WTC11 (cell line): ENCODE measurements around the gene YLPM1. TPM values are rescaled to one million over a fixed set of nuclear protein-coding genes. Genes with fewer than 3 reads are reported as not detected.

Experiments
- CREM ChIP-seq: sonication (generic); formaldehyde crosslinking; IDR thresholded peaks from 2 replicates; pipeline ENCODE4 v1.8.1; 2022; ENCODE audit warnings: mild to moderate bottlenecking, missing genetic modification reagents, moderate library complexity
- ELF4 ChIP-seq: sonication (generic); formaldehyde crosslinking; IDR thresholded peaks from 2 replicates; pipeline ENCODE4 v1.8.1; 2022; ENCODE audit warnings: low read depth, mild to moderate bottlenecking, moderate library complexity, missing genetic modification reagents
- EMX1 ChIP-seq: fragments of 250-450 bp; sonication (Bioruptor Pico); IDR thresholded peaks from 2 replicates; pipeline ENCODE4 v1.8.0; 2021; ENCODE audit warnings: mild to moderate bottlenecking
- ESRRA ChIP-seq: sonication (generic); formaldehyde crosslinking; IDR thresholded peaks from 2 replicates; pipeline ENCODE4 v1.8.1; 2022; ENCODE audit warnings: mild to moderate bottlenecking, missing genetic modification reagents, borderline replicate concordance
- FOXJ3 ChIP-seq: sonication (generic); formaldehyde crosslinking; IDR thresholded peaks from 2 replicates; pipeline ENCODE4 v1.9.0; 2021; ENCODE audit warnings: missing genetic modification reagents, mild to moderate bottlenecking, borderline replicate concordance
- GABPB1 ChIP-seq: sonication (generic); formaldehyde crosslinking; IDR thresholded peaks from 2 replicates; pipeline ENCODE4 v1.8.1; 2023; ENCODE audit warnings: mild to moderate bottlenecking, missing genetic modification reagents
- GRHL2 ChIP-seq: fragments of 250-450 bp; sonication (Bioruptor Pico); IDR thresholded peaks from 2 replicates; pipeline ENCODE4 v1.8.0; 2022; ENCODE audit warnings: mild to moderate bottlenecking, moderate library complexity; ENCODE audit not compliant: insufficient replicate concordance, severe bottlenecking
- GTF2I ChIP-seq: fragments of 250-450 bp; sonication (Bioruptor Pico); conservative IDR thresholded peaks from 2 replicates; pipeline ENCODE4 v1.4.0; 2021; ENCODE audit warnings: mild to moderate bottlenecking
- HMGA2 ChIP-seq: fragments of 250-450 bp; sonication (Bioruptor Pico); IDR thresholded peaks from 2 replicates; pipeline ENCODE4 v1.4.0; 2021; ENCODE audit warnings: mild to moderate bottlenecking, moderate library complexity
- MXD4 ChIP-seq: fragments of 250-450 bp; sonication (Bioruptor Pico); IDR thresholded peaks from 2 replicates; pipeline ENCODE4 v1.8.0; 2021; ENCODE audit warnings: mild to moderate bottlenecking, moderate library complexity, borderline replicate concordance
- NR2C2 ChIP-seq: sonication (generic); formaldehyde crosslinking; IDR thresholded peaks from 2 replicates; pipeline ENCODE4 v1.8.0; 2022; ENCODE audit warnings: mild to moderate bottlenecking, missing genetic modification reagents
- OVOL2 ChIP-seq: fragments of 250-450 bp; sonication (Bioruptor Pico); IDR thresholded peaks from 2 replicates; pipeline ENCODE4 v1.9.0; 2021; ENCODE audit warnings: mild to moderate bottlenecking, borderline replicate concordance
- SMAD3 ChIP-seq: sonication (generic); formaldehyde crosslinking; IDR thresholded peaks from 2 replicates; pipeline ENCODE4 v1.8.0; 2022; ENCODE audit warnings: missing genetic modification reagents, mild to moderate bottlenecking, borderline replicate concordance
- SMAD4 ChIP-seq: sonication (generic); formaldehyde crosslinking; IDR thresholded peaks from 2 replicates; pipeline ENCODE4 v1.8.0; 2022; ENCODE audit warnings: mild to moderate bottlenecking, missing genetic modification reagents
- SOX15 ChIP-seq: fragments of 250-450 bp; sonication (Bioruptor Pico); IDR thresholded peaks from 2 replicates; pipeline ENCODE4 v1.9.0; 2021; ENCODE audit warnings: mild to moderate bottlenecking
- TEAD1 ChIP-seq: sonication (generic); formaldehyde crosslinking; IDR thresholded peaks from 2 replicates; pipeline ENCODE4 v1.8.0; 2022; ENCODE audit warnings: mild to moderate bottlenecking, missing genetic modification reagents
- TEAD4 ChIP-seq: sonication (generic); formaldehyde crosslinking; IDR thresholded peaks from 2 replicates; pipeline ENCODE4 v1.8.0; 2022; ENCODE audit warnings: mild to moderate bottlenecking, missing genetic modification reagents
- ZNF121 ChIP-seq: sonication (generic); formaldehyde crosslinking; IDR thresholded peaks from 2 replicates; pipeline ENCODE4 v1.8.0; 2023; ENCODE audit warnings: missing genetic modification reagents
- ZNF232 ChIP-seq: sonication (generic); formaldehyde crosslinking; IDR thresholded peaks from 2 replicates; pipeline ENCODE4 v1.8.0; 2022; ENCODE audit warnings: mild to moderate bottlenecking, missing genetic modification reagents
- ZNF263 ChIP-seq: sonication (generic); formaldehyde crosslinking; IDR thresholded peaks from 2 replicates; pipeline ENCODE4 v1.8.1; 2022; ENCODE audit warnings: low read depth, mild to moderate bottlenecking, moderate library complexity, missing genetic modification reagents
- ZNF396 ChIP-seq: fragments of 250-450 bp; sonication (Bioruptor Pico); IDR thresholded peaks from 2 replicates; pipeline ENCODE4 v1.8.0; 2021; ENCODE audit warnings: mild to moderate bottlenecking, moderate library complexity, borderline replicate concordance
- total RNA-seq: library from RNA; stranded (reverse); gene quantifications from 3 replicates; pipeline ENCODE4 v1.2.3, GENCODE V29; 2021
- TF ChIP-seq, protein P1 (sequence below): fragments of 250-450 bp; sonication (Bioruptor Pico); IDR thresholded peaks from 2 replicates; pipeline ENCODE4 v1.9.0; 2021; ENCODE audit warnings: moderate library complexity, mild to moderate bottlenecking, inconsistent platforms, borderline replicate concordance
- TF ChIP-seq, protein P2 (sequence below): sonication (generic); formaldehyde crosslinking; IDR thresholded peaks from 2 replicates; pipeline ENCODE4 v1.8.0; 2022; ENCODE audit warnings: mild to moderate bottlenecking, missing genetic modification reagents
- TF ChIP-seq, protein P3 (sequence below): sonication (generic); formaldehyde crosslinking; IDR thresholded peaks from 2 replicates; pipeline ENCODE4 v1.8.1; 2022; ENCODE audit warnings: mild to moderate bottlenecking, moderate library complexity, missing genetic modification reagents
- TF ChIP-seq, protein P4 (sequence below): fragments of 250-450 bp; sonication (Bioruptor Pico); conservative IDR thresholded peaks from 2 replicates; pipeline ENCODE4 v1.9.0; 2021; ENCODE audit warnings: mild to moderate bottlenecking
- TF ChIP-seq, protein P5 (sequence below): fragments of 250-450 bp; sonication (Bioruptor Pico); IDR thresholded peaks from 2 replicates; pipeline ENCODE4 v1.9.0; 2021; ENCODE audit warnings: mild to moderate bottlenecking, borderline replicate concordance
- TF ChIP-seq, protein P6 (sequence below): sonication (generic); formaldehyde crosslinking; IDR thresholded peaks from 2 replicates; pipeline ENCODE4 v1.8.0; 2022; ENCODE audit warnings: mild to moderate bottlenecking, missing genetic modification reagents
- TF ChIP-seq, protein P7 (sequence below): sonication (generic); formaldehyde crosslinking; IDR thresholded peaks from 2 replicates; pipeline ENCODE4 v1.8.1; 2022; ENCODE audit warnings: low read depth, mild to moderate bottlenecking, moderate library complexity, missing genetic modification reagents, borderline replicate concordance
- TF ChIP-seq, protein P8 (sequence below): sonication (generic); formaldehyde crosslinking; IDR thresholded peaks from 2 replicates; pipeline ENCODE4 v1.8.0; 2022; ENCODE audit warnings: mild to moderate bottlenecking, missing genetic modification reagents

Gene YLPM1
- total RNA-seq, 1 experiment from 2014 or later, result 66.6 TPM

DNA sequence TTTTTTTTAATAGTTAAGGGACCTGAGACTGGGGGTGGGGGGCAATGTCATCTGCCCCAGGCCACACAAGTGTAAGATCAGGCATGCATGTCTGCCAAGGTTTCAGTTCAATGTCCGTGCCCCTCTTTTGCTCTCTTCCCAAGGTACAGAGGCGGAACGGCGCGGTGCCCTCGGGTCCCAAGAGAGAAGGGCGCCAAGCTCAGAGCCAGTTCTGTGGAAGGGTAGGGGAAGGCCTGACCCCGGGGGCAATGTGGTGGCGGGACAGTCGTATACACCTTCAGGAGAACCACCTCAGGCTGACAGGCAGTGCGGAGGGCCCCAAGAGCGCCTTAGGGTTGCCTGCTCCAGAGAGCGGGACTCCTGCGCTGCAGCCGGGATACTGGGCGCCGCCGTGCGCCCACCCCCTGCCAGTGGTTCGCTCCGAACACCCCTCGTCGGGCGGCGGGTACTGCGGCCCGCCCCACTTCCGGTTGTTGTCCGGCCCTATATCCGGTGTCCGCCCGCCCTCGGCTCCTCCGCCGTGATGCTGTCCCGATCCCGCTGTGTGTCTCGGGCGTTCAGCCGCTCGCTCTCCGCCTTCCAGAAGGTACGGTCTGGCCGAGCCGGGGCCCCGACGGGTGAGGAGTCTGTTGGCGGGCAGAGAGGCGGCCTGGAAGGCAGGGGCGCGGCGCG, 118.5 kb downstream of the YLPM1 start, which contains the start of gene DLST (continued):
- TF ChIP-seq, protein P1, sequence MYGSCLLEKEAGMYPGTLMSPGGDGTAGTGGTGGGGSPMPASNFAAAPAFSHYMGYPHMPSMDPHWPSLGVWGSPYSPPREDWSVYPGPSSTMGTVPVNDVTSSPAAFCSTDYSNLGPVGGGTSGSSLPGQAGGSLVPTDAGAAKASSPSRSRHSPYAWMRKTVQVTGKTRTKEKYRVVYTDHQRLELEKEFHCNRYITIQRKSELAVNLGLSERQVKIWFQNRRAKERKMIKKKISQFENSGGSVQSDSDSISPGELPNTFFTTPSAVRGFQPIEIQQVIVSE, result no peak
- no peak for TF ChIP-seq GTF2I (CRISPR knock-in tag)
- TF ChIP-seq ZNF121 (CRISPR knock-in tag), result no peak
- no peak for TF ChIP-seq SOX15 (CRISPR knock-in tag)
- TF ChIP-seq, protein P2, sequence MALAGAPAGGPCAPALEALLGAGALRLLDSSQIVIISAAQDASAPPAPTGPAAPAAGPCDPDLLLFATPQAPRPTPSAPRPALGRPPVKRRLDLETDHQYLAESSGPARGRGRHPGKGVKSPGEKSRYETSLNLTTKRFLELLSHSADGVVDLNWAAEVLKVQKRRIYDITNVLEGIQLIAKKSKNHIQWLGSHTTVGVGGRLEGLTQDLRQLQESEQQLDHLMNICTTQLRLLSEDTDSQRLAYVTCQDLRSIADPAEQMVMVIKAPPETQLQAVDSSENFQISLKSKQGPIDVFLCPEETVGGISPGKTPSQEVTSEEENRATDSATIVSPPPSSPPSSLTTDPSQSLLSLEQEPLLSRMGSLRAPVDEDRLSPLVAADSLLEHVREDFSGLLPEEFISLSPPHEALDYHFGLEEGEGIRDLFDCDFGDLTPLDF (CRISPR knock-in tag), result no peak
- TF ChIP-seq ZNF396 (CRISPR knock-in tag), result no peak
- no peak for TF ChIP-seq MXD4 (CRISPR knock-in tag)
- TF ChIP-seq SMAD4, result no peak
- TF ChIP-seq, protein P3, sequence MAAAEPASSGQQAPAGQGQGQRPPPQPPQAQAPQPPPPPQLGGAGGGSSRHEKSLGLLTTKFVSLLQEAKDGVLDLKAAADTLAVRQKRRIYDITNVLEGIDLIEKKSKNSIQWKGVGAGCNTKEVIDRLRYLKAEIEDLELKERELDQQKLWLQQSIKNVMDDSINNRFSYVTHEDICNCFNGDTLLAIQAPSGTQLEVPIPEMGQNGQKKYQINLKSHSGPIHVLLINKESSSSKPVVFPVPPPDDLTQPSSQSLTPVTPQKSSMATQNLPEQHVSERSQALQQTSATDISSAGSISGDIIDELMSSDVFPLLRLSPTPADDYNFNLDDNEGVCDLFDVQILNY (CRISPR knock-in tag), result no peak
- no peak for TF ChIP-seq NR2C2 (CRISPR knock-in tag)
- TF ChIP-seq, protein P4, sequence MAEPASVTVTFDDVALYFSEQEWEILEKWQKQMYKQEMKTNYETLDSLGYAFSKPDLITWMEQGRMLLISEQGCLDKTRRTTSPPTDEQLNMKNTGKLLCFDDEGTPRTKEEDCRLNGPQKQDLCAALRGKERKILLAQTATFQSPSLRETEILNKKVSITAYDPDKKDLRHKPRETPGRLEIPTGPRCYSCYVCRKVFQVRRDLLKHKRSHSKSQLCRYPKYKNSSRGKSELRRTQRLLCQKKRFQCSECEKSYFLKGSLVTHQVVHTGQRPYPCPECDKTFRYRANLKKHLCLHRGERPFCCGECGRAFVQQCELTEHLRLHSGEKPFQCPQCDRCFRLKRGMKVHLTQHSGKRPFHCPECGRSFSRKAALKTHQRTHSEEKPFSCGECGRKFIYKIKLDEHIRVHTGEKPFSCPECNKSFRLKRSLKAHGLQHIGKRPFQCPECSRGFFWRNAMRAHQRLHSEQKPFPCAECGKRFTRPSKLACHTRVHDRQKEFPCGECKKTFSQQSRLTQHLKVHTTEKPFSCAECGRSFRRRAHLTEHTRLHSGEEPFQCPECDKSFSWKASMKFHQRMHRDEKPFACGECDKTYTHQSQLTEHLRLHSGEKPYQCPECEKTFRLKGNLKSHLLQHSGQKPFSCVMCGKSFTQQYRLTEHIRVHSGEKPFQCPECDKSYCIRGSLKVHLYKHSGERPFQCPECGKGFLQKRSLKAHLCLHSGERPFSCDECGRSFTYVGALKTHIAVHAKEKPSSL (CRISPR knock-in tag), result no peak
- no peak for TF ChIP-seq EMX1 (CRISPR knock-in tag)
- no peak for TF ChIP-seq HMGA2 (CRISPR knock-in tag)
- TF ChIP-seq GRHL2 (CRISPR knock-in tag), result no peak
- peak; percentile 73 for TF ChIP-seq ZNF232 (CRISPR knock-in tag)
- TF ChIP-seq, protein P5, sequence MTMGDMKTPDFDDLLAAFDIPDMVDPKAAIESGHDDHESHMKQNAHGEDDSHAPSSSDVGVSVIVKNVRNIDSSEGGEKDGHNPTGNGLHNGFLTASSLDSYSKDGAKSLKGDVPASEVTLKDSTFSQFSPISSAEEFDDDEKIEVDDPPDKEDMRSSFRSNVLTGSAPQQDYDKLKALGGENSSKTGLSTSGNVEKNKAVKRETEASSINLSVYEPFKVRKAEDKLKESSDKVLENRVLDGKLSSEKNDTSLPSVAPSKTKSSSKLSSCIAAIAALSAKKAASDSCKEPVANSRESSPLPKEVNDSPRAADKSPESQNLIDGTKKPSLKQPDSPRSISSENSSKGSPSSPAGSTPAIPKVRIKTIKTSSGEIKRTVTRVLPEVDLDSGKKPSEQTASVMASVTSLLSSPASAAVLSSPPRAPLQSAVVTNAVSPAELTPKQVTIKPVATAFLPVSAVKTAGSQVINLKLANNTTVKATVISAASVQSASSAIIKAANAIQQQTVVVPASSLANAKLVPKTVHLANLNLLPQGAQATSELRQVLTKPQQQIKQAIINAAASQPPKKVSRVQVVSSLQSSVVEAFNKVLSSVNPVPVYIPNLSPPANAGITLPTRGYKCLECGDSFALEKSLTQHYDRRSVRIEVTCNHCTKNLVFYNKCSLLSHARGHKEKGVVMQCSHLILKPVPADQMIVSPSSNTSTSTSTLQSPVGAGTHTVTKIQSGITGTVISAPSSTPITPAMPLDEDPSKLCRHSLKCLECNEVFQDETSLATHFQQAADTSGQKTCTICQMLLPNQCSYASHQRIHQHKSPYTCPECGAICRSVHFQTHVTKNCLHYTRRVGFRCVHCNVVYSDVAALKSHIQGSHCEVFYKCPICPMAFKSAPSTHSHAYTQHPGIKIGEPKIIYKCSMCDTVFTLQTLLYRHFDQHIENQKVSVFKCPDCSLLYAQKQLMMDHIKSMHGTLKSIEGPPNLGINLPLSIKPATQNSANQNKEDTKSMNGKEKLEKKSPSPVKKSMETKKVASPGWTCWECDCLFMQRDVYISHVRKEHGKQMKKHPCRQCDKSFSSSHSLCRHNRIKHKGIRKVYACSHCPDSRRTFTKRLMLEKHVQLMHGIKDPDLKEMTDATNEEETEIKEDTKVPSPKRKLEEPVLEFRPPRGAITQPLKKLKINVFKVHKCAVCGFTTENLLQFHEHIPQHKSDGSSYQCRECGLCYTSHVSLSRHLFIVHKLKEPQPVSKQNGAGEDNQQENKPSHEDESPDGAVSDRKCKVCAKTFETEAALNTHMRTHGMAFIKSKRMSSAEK (CRISPR knock-in tag), result no peak
- TF ChIP-seq ELF4 (CRISPR knock-in tag), result no peak
- 0 out of 2 replicates have a peak, but pooled peaks have one; percentile 51 for TF ChIP-seq ZNF263 (CRISPR knock-in tag)
- TF ChIP-seq, protein P6, sequence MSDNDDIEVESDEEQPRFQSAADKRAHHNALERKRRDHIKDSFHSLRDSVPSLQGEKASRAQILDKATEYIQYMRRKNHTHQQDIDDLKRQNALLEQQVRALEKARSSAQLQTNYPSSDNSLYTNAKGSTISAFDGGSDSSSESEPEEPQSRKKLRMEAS (CRISPR knock-in tag), result no peak
- TF ChIP-seq, protein P7, sequence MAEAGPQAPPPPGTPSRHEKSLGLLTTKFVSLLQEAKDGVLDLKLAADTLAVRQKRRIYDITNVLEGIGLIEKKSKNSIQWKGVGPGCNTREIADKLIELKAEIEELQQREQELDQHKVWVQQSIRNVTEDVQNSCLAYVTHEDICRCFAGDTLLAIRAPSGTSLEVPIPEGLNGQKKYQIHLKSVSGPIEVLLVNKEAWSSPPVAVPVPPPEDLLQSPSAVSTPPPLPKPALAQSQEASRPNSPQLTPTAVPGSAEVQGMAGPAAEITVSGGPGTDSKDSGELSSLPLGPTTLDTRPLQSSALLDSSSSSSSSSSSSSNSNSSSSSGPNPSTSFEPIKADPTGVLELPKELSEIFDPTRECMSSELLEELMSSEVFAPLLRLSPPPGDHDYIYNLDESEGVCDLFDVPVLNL (CRISPR knock-in tag), result no peak
- no peak for TF ChIP-seq FOXJ3
- peak; percentile 85 for TF ChIP-seq GABPB1
- TF ChIP-seq TEAD1 (CRISPR knock-in tag), result peak; percentile 65
- no peak for TF ChIP-seq SMAD3 (CRISPR knock-in tag)
- TF ChIP-seq TEAD4, result no peak
- peak; percentile 83; the same call in 1 of the 2 replicates for TF ChIP-seq ESRRA (CRISPR knock-in tag)
- TF ChIP-seq OVOL2 (CRISPR knock-in tag), result no peak
- TF ChIP-seq CREM (CRISPR knock-in tag), result 0 out of 2 replicates have a peak, but pooled peaks have one; percentile 56
- TF ChIP-seq, protein P8, sequence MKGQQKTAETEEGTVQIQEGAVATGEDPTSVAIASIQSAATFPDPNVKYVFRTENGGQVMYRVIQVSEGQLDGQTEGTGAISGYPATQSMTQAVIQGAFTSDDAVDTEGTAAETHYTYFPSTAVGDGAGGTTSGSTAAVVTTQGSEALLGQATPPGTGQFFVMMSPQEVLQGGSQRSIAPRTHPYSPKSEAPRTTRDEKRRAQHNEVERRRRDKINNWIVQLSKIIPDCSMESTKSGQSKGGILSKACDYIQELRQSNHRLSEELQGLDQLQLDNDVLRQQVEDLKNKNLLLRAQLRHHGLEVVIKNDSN (CRISPR knock-in tag), result no peak
